Cortex of kidney (tissue), 1 donor: Measurements from ENCODE around the gene VEGFC.

Experiments used
- DNase-seq: peaks from one replicate; lab custom pipeline; 2025; lab: John Stamatoyannopoulos, UW

VEGFC gene

GRCh38 chr4:176761872-176762271 is 30.9 kb downstream of the VEGFC start:
- DNase-seq, result no peak

DNA sequence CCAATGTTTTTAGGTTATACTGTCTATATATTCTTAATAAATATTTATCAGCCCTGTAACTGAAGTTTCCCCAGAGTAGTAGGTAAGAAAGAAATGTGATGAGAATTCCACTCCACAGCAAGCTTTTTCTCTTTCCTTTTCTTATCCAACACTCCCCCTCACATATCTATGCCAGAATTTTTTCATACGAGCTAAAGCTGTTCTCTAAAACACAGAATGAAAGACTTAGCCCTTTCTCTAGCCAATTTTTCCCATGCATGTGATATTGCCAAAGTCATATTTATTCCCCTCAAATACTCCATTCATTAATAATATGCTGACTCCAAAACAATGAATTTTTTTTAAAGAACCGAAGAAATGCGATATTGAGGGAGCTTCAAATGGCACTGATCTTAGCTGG is 32.3 kb downstream of the VEGFC start:
- DNase-seq, result no peak

- no peak for DNase-seq
These were observed 34.0 kb downstream of the VEGFC start for GRCh38 chr4:176758731-176759130.

- no peak for DNase-seq
These were observed 34.4 kb downstream of the VEGFC start for GRCh38 chr4:176758323-176758722.

- DNase-seq, result no peak
These were observed 37.1 kb downstream of the VEGFC start for GRCh38 chr4:176755613-176756012.

GRCh38 chr4:176755001-176755400 is 37.7 kb downstream of the VEGFC start:
- no peak for DNase-seq

DNA sequence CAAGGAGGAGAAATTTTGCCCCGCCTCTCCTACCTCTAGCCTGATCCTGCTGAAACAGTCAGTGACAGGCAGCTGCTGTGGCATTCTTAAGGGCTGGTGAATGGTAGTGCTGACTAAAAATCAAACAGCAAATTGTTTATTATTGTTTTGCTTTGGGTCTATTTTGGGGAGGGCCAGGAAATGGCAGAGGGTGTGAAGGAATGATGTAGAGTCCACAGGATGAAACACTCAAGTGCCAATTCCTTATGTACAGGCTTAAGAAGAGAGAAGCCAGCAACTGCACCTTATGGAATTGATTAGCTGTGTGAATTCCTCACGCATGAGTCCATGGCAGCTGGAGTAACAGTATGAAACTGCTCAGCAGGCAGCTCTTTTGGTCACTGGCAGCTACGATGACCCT is 39.7 kb downstream of the VEGFC start:
- no peak for DNase-seq

- no peak for DNase-seq
These were observed 40.5 kb downstream of the VEGFC start for GRCh38 chr4:176752191-176752749.

GRCh38 chr4:176751061-176751460 is 41.7 kb downstream of the VEGFC start:
- no peak for DNase-seq

DNA sequence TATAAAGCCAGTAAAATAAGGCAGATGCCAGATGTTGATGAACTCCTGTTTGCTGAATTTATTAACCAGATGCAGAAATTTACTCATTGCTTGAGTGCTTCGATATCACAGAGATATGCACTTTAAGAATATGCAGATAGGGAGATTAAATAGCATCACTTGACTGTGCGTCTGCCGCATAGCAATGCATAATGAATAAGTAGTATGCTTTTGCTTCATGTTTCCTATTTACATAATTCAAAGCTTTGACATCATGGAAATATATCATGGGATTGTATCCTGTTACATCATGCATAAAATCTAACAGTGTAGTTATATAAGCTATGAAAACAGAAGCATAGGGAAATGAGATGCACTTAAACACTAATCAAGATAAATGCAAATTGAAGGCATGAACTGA is 45.9 kb downstream of the VEGFC start:
- DNase-seq, result no peak

DNA sequence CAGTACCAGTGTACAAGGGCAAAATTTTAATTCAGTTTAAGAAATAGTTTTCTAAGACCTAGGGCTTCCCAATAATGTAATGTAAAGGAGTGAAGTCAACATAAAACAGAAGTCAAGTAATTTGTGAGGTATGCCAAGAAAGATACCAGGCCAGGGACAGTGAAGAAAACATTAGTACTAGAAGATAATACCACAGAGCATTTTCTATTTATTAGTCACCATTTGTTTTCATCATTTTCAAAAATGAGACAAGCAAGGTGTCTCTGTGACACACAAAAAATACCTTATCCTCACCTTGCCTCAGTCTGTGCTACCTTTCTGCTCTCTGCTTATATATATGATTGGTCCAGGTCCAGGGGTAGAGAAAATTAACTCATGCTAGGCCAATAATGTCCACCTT is 46.8 kb downstream of the VEGFC start:
- no peak for DNase-seq

DNA sequence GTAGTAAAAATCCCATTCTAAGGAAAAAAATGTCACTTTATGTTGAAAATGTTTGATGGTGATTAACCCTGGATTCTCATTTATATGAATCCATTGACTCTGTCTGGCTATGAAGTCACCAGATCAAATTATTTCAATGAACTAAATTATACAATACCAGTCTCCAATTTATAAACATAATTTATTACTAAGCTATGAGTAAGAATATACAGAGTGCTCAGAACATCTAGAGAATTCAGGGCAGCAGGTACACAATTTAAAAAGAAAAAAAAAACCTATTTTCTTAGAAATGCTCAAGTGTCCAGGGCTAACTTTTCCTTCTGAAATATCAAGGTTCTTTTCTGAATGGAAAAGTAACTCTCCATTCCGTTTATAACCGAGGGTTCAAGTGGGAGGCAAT is 48.6 kb downstream of the VEGFC start:
- no peak for DNase-seq

- no peak for DNase-seq
These were observed 50.5 kb downstream of the VEGFC start for GRCh38 chr4:176742211-176742610.

- DNase-seq, result no peak
These were observed 51.5 kb downstream of the VEGFC start for GRCh38 chr4:176741253-176741652.

DNA sequence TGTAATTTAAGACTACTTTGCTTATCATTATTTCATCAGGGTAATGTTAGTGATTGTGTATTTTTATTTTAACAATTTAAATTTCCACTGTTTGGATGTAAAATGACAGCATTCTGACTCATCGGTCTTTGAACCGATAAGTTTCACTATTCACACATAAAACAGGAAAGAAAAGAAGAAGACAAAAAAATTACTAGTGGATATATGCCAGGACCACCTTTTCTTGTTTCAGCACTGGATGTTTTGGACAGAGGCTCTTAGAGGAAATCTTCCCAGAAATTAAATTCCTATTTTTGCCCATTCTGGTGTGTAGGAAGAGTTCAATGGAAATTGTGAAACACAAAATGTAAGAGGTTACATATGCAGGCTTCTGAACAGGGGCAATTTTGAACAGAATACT is 57.4 kb downstream of the VEGFC start:
- no peak for DNase-seq

GRCh38 chr4:176734461-176734860 is 58.3 kb downstream of the VEGFC start:
- DNase-seq, result no peak

DNA sequence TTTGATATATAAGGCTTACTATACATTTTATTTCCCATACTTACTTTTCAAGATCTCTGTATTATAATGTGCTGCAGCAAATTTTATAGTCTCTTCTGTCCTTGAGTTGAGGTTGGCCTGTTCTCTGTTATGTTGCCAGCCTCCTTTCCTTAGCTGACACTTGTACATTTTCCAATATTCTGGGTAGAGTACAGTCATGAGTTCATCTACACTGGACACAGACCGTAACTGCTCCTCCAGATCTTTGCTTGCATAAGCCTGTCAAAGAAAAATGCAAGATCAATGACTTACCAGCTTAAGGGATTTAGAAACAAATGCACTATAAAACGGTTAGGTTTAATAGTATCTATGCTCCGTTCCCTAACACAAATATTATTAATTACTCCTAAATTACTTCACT is 63.2 kb downstream of the VEGFC start:
- no peak for DNase-seq

- DNase-seq, result no peak
These were observed 65.9 kb downstream of the VEGFC start for GRCh38 chr4:176726803-176727202.

- DNase-seq, result no peak
These were observed 71.3 kb downstream of the VEGFC start for GRCh38 chr4:176721459-176721858.

GRCh38 chr4:176718881-176719280 is 73.8 kb downstream of the VEGFC start:
- DNase-seq, result no peak

DNA sequence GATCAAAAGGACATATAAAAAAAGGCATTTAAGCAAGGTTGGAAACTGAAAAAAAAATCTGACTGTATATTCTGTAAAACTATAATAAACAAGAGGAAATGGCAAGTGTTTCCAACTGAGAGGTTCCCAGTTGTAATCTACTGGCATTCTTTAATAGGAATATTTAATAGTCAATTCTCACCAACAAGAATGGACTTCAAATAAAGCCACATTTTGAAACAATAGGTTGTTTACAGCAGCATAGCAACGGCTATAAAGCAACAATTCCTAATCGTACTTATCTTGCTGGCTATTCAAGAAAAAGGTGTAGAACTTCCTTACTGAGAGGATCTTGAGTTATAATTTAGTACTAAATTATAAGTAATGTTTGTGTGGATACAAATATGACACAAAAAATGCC is 75.5 kb downstream of the VEGFC start:
- DNase-seq, result no peak

GRCh38 chr4:176709417-176709816 is 83.3 kb downstream of the VEGFC start:
- DNase-seq, result no peak

DNA sequence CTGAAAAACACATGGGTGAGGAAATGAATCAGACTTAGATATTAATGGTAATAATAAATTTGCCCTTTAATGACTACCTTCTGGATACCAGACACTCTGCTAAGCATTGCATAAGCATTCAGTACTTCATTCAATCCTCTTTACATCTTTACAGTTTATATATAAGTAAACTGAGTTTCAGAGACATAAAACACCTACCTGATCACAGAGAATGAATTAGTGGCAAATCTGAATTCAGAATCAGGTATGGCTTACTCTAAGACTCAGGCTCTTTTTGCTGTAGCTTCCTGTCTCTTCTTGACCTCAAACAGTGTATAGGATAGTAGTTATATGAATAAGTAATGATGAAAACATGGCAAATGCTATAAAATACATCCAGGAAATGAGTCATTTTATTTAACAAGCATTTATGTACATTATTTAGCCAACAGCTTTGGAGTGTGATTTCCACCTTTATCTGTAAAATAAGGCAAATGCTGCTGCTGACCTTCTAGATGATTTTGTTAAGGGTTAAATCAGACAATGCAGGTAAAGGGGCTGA is 83.9 kb downstream of the VEGFC start:
- DNase-seq, result no peak

DNA sequence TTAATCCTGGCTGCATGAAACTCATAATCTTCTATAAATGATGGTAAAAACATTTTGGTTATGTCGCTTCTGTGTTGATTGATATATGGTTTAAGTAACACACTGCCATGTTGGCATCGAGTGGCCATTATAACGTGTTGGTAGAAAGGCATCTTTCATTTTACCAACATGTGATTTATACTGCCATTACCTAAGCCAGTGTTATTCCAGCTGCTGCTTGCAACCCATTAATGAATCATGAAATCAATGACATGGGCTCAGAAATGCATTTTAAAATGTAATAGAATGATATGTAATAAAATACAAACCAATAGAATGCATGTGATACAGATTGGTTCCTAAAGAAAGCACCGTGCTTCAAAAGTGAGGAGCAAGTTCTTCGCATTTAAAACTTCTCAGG is 102.0 kb downstream of the VEGFC start:
- DNase-seq, result no peak
